K562 (cell line): ENCODE data around the gene SDCBP2. TPM values are rescaled to one million over a fixed set of nuclear protein-coding genes. Genes with fewer than 3 reads are reported as not detected.

Experiments used
- ATAC-seq: fragments of 200-7000 bp; cut with Tn5 transposase; 3 replicates; pipeline ENCODE4 v1.9.1; 2020; ENCODE audit warnings: moderate library complexity
- BruUV-seq: library from RNA; stranded (reverse); fragments of 400-500 nt; replicated peaks from 2 replicates; lab custom pipeline; 2021; lab: Mats Ljungman, UMichigan
- CTCF ChIA-PET: fragments of 300-600 bp; formaldehyde crosslinking; extraction: SDS; loops from one replicate; lab custom pipeline; 2021; ENCODE audit warnings: low intra/inter-chr PET ratio; lab: Yijun Ruan, JAX
- POLR2A ChIA-PET: fragments of 300-600, 350-650 bp; sonication (Branson Sonifier 250); formaldehyde crosslinking; extraction: SDS; loops from one replicate; lab custom pipeline; 2021; ENCODE audit warnings: antibody characterized with exemption, inconsistent platforms; lab: Yijun Ruan, JAX
- DNase-seq, 4 experiments: peaks; one replicate each; pipeline versions ENCODE4 v3.0.0 to v3.0.0-alpha.2; 2011 to 2018; ENCODE audit warnings: low spot score in 3 of 4, mixed read lengths in 3 of 4; ENCODE audit errors: extremely low read depth in 1 of 4
- FAIRE-seq: peaks from 2 replicates; lab custom pipeline; 2011; peaks lifted over from hg19 to GRCh38; lab: Jason Lieb, UNC
- H2AFZ ChIP-seq: 2 replicates; pipeline ENCODE4 v1.6.0; 2011; ENCODE audit warnings: low read depth, low read length, control low read depth, inconsistent platforms
- H3K27ac ChIP-seq: fragments of 200-600 bp; 3 replicates; pipeline ENCODE4 v1.8.0; 2011; ENCODE audit warnings: low read depth, mild to moderate bottlenecking, control low read depth, inconsistent platforms, low read length, moderate library complexity, mixed read lengths; ENCODE audit errors: extremely low read depth
- H3K27me3 ChIP-seq, 2 experiments: fragments of 300-600 bp in 1 of 2; 2 replicates in 1 of 2; 3 replicates in 1 of 2; pipeline versions ENCODE4 v1.6.0 to v1.8.0; 2011; ENCODE audit warnings: inconsistent platforms in 2 of 2, low read length in 2 of 2, mild to moderate bottlenecking in 1 of 2, mixed read lengths in 1 of 2, moderate library complexity in 1 of 2; ENCODE audit not compliant: control insufficient read depth in 2 of 2, insufficient read depth in 2 of 2
- H3K36me3 ChIP-seq: fragments of 300-600 bp; 3 replicates; pipeline ENCODE4 v1.8.0; 2011; ENCODE audit warnings: mild to moderate bottlenecking, low read length, inconsistent platforms; ENCODE audit not compliant: control insufficient read depth, insufficient read depth
- H3K4me1 ChIP-seq, 2 experiments: fragments of 200-600 bp in 1 of 2; replicated peaks in 1 of 2; 2 replicates in 1 of 2; 3 replicates in 1 of 2; pipeline versions ENCODE4 v1.5.1 to v1.8.0; 2011; ENCODE audit warnings: inconsistent platforms in 2 of 2, low read length in 2 of 2, mild to moderate bottlenecking in 1 of 2, mixed read lengths in 1 of 2, moderate library complexity in 1 of 2; ENCODE audit not compliant: control insufficient read depth in 2 of 2, insufficient read depth in 2 of 2
- H3K4me2 ChIP-seq: 2 replicates; pipeline ENCODE4 v1.6.1; 2011; ENCODE audit warnings: low read length, control low read depth, inconsistent platforms, mixed read lengths; ENCODE audit not compliant: insufficient read depth
- H3K4me3 ChIP-seq: fragments of 200-600 bp; sonication (generic), shearing (Covaris generic); 2 replicates; pipeline ENCODE4 v1.5.1; 2016; ENCODE audit warnings: control low read depth, inconsistent platforms
- H3K79me2 ChIP-seq: fragments of 200-600 bp; 3 replicates; pipeline ENCODE4 v1.8.0; 2011; ENCODE audit warnings: low read length, inconsistent platforms; ENCODE audit not compliant: control insufficient read depth, insufficient read depth
- H3K9ac ChIP-seq, 2 experiments: 2 replicates each; pipeline versions ENCODE4 v1.6.0 to v1.6.1; 2011; ENCODE audit warnings: low read depth in 2 of 2, low read length in 2 of 2, control low read depth in 1 of 2, inconsistent platforms in 1 of 2, mild to moderate bottlenecking in 1 of 2, mixed read lengths in 1 of 2; ENCODE audit not compliant: insufficient read depth in 1 of 2
- H3K9me1 ChIP-seq: one replicate; pipeline ENCODE4 v1.6.0; 2011; ENCODE audit warnings: inconsistent platforms, mild to moderate bottlenecking, low read length, moderate library complexity; ENCODE audit not compliant: control insufficient read depth, insufficient read depth
- H3K9me3 ChIP-seq: replicated peaks from 2 replicates; pipeline ENCODE4 v1.5.1; 2011; ENCODE audit warnings: low read depth, low read length, inconsistent platforms; ENCODE audit not compliant: control insufficient read depth, insufficient read depth
- H4K20me1 ChIP-seq: replicated peaks from 2 replicates; pipeline ENCODE4 v1.6.1; 2011; ENCODE audit warnings: low read length, inconsistent platforms, mixed read lengths; ENCODE audit not compliant: control insufficient read depth, insufficient read depth
- C11orf30 ChIP-seq: fragments of 450-650 bp; IDR thresholded peaks from 2 replicates; pipeline ENCODE4 v1.6.1; 2016; ENCODE audit warnings: low read depth, mild to moderate bottlenecking
- CCNT2 ChIP-seq: IDR thresholded peaks from 2 replicates; pipeline ENCODE4 v1.6.1; 2011; ENCODE audit warnings: borderline replicate concordance, low read depth, mild to moderate bottlenecking, moderate library complexity, mixed read lengths, low read length; ENCODE audit not compliant: insufficient read length; ENCODE audit errors: extremely low read depth
- HLTF ChIP-seq: fragments of 450-650 bp; IDR thresholded peaks from 2 replicates; pipeline ENCODE4 v1.6.1; 2016
- HMG20A ChIP-seq: fragments of 450-650 bp; formaldehyde crosslinking; conservative IDR thresholded peaks from 2 replicates; pipeline ENCODE4 v1.4.0; 2020; ENCODE audit warnings: mild to moderate bottlenecking, mixed read lengths
- RHOXF2B ChIP-seq: fragments of 250-450 bp; sonication (Bioruptor Pico); conservative IDR thresholded peaks from 2 replicates; pipeline ENCODE4 v1.5.1; 2021
- ZNF316 ChIP-seq: fragments of 450-650 bp; IDR thresholded peaks from 2 replicates; pipeline ENCODE4 v1.6.1; 2016
- ZNF561 ChIP-seq: fragments of 450-650 bp; formaldehyde crosslinking; conservative IDR thresholded peaks from 2 replicates; pipeline ENCODE4 v1.4.0; 2020; ENCODE audit warnings: mild to moderate bottlenecking, moderate library complexity
- WGBS: fragments of 100-300 bp; shearing (Covaris generic); methylation state at CpG from one replicate; pipeline ENCODE4 v1.1.6; 2016; ENCODE audit warnings: low coverage, mixed read lengths; ENCODE audit not compliant: insufficient coverage; ENCODE audit errors: missing lambda C conversion rate; 5-methylcytosine and 5-hydroxymethylcytosine counted together
- in situ Hi-C: fragments of 300-500 bp; cut with MboI; formaldehyde crosslinking; loops from 4 replicates; pipeline ENCODE4 v1.15.0; 2018; ENCODE audit warnings: inconsistent platforms, mixed read lengths
- intact Hi-C: fragments of 100-400 bp; cut with micrococcal nuclease; formaldehyde crosslinking; loops from 2 replicates; pipeline ENCODE4 v1.14.2; 2022
- polyA plus RNA-seq, 8 experiments: library from polyadenylated mRNA; depleted of rRNA in 4 of 8; stranded (reverse) in 5 of 8; unstranded in 3 of 8; fragments of >200 nt; fragmentation: Nextera tagmentation in 2 of 8; fragmentation: Illumina TruSeq in 1 of 8; extraction: Ambion mirVana in 2 of 8; extraction: Trizol in 1 of 8; gene quantifications; 2 replicates each; pipeline versions ENCODE4 v1.2.1 to v1.2.3, GENCODE V29; 2011 to 2014; ENCODE audit warnings: inconsistent platforms in 1 of 8, missing spikeins in 1 of 8
- total RNA-seq, 7 experiments: library from RNA; depleted of rRNA in 6 of 7; stranded (reverse); fragments of >200 nt in 6 of 7; fragmentation: Illumina TruSeq in 2 of 7; extraction: Trizol in 2 of 7; gene quantifications; 2 replicates each; pipeline versions ENCODE4 v1.2.1 to v1.2.3, GENCODE V29; 2011 to 2021; ENCODE audit warnings: low replicate concordance in 1 of 7
- TF ChIP-seq, protein P1 (sequence below): fragments of 250-450 bp; sonication (Bioruptor Pico); IDR thresholded peaks from 2 replicates; pipeline ENCODE4 v1.8.0; 2022; ENCODE audit warnings: moderate library complexity, mild to moderate bottlenecking, inconsistent platforms

SDCBP2 gene
- total and polyA plus RNA-seq, 9 of the 15 experiments (the other 6 are each of a cell fraction or from before 2014, with no cell fraction given) = 0.06 to 1.2 (median 0.80) TPM

- Histone ChIP-seq H3K4me3 (no peak overlapping the region), H3K9me3 (no peaks in the 10 kb centered on the region), H3K36me3 (no peaks in the 10 kb centered on the region; the same call in 2 of the 3 replicates), H3K9ac (0 out of 4 replicates have a peak overlapping the region, but pooled peaks of 1 of the 2 experiments have one; percentile 43), H3K27ac (no peak overlapping the region), H3K4me2 (no peak overlapping the region), H3K9me1 (no peaks in the 10 kb centered on the region), H3K4me1 (peaks cover 4 to 28% of the 10 kb centered on the region in 2 experiments; a peak in 4 of 5 replicates), H3K79me2 (peaks cover under 1% of the 10 kb centered on the region; the same call in 1 of the 3 replicates), H2AFZ (no peak overlapping the region), H4K20me1 (no peaks in the 10 kb centered on the region), H3K27me3 (no peaks in the 10 kb centered on the region; a peak in 1 of 5 replicates)
- ATAC-seq = no peak
- ChIA-PET POLR2A (interaction anchor here (0.6 kb wide), 1 partner anchor 151 kb away, joined by 3 read pairs; no protein-coding TSS in a partner anchor), CTCF (no interaction called here)
- TF ChIP-seq HLTF (no peak), ZNF561 (no peak), ZNF316 (peak; percentile 67), HMG20A (CRISPR knock-in tag) (no peak), C11orf30 (peak; percentile 45; the same call in 1 of the 2 replicates), RHOXF2B (CRISPR knock-in tag) (no peak), CCNT2 (no peak)
- TF ChIP-seq, protein P1, sequence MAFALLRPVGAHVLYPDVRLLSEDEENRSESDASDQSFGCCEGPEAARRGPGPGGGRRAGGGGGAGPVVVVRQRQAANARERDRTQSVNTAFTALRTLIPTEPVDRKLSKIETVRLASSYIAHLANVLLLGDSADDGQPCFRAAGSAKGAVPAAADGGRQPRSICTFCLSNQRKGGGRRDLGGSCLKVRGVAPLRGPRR (CRISPR knock-in tag) = no peak
- in situ Hi-C loops (no loop called here), intact Hi-C loops (no loop called here)
- 55% methylated on average over 2 of the region's 6 CpGs for WGBS
- FAIRE-seq = no peak
- BruUV-seq = no TSS peak
- DNase-seq = no peak
Observed at GRCh38 chr20:1272368-1273100, 56.4 kb downstream of the SDCBP2 start.
